PC-3 (cell line): ENCODE data around the gene GBF1. TPM values are rescaled to one million over a fixed set of nuclear protein-coding genes. Genes with fewer than 3 reads are reported as not detected.
A peak's percentile ranks its signal among the peaks of the same experiment; 100 is the strongest.

Experiments used
- ATAC-seq: fragments of 200-7000 bp; cut with Tn5 transposase; 2 replicates; pipeline ENCODE4 v1.9.1; 2020; ENCODE audit warnings: mild to moderate bottlenecking, moderate library complexity
- BruUV-seq: library from RNA; stranded (reverse); fragments of 400-500 nt; replicated peaks from 2 replicates; lab custom pipeline; 2021; lab: Mats Ljungman, UMichigan
- CTCF ChIA-PET: fragments of 300-600 bp; sonication (Branson Sonifier 250); formaldehyde crosslinking; loops from one replicate; lab custom pipeline; 2022; ENCODE audit warnings: antibody characterized with exemption; lab: Charles Lee
- POLR2A ChIA-PET: fragments of 300-600 bp; sonication (Branson Sonifier 250); formaldehyde crosslinking; loops from one replicate; lab custom pipeline; 2022; ENCODE audit warnings: antibody characterized with exemption; ENCODE audit not compliant: unreplicated experiment; lab: Charles Lee
- DNase-seq: peaks from one replicate; pipeline ENCODE4 v3.0.0-alpha.2; 2015
- H2AFZ ChIP-seq: fragments of 300-600 bp; sonication (generic); 2 replicates; pipeline ENCODE4 v1.6.0; 2016; ENCODE audit warnings: antibody characterized with exemption, low read length
- H3F3A ChIP-seq: fragments of 300-600 bp; sonication (generic); one replicate; pipeline ENCODE4 v1.6.0; 2017; ENCODE audit warnings: antibody characterized with exemption, low read length, control low read depth, mild to moderate bottlenecking; ENCODE audit not compliant: unreplicated experiment
- H3K27ac ChIP-seq: fragments of 300-600 bp; sonication (generic); 2 replicates; pipeline ENCODE4 v1.5.1; 2016; ENCODE audit warnings: mild to moderate bottlenecking, low read length
- H3K27me3 ChIP-seq: fragments of 300-600 bp; sonication (generic); 2 replicates; pipeline ENCODE4 v1.6.1; 2016; ENCODE audit warnings: low read length, mixed read lengths
- H3K36me3 ChIP-seq: fragments of 300-600 bp; sonication (generic); 2 replicates; pipeline ENCODE4 v1.6.1; 2016; ENCODE audit warnings: low read depth, mixed run types, low read length, mixed read lengths
- H3K4me1 ChIP-seq: fragments of 300-600 bp; sonication (generic); 2 replicates; pipeline ENCODE4 v1.5.1; 2016; ENCODE audit warnings: low read length; ENCODE audit not compliant: insufficient read depth
- H3K4me2 ChIP-seq: fragments of 300-600 bp; sonication (generic); 2 replicates; pipeline ENCODE4 v1.6.0; 2016; ENCODE audit warnings: low read length
- H3K4me3 ChIP-seq: fragments of 300-600 bp; sonication (generic); 2 replicates; pipeline ENCODE4 v1.5.1; 2016; ENCODE audit warnings: mild to moderate bottlenecking, low read length, mixed read lengths
- H3K79me2 ChIP-seq: fragments of 300-600 bp; sonication (generic); 2 replicates; pipeline ENCODE4 v1.6.1; 2017; ENCODE audit warnings: low read length, mixed read lengths
- H3K9ac ChIP-seq: fragments of 300-600 bp; sonication (generic); 2 replicates; pipeline ENCODE4 v1.6.0; 2016; ENCODE audit warnings: mild to moderate bottlenecking, low read length
- H3K9me2 ChIP-seq: fragments of 300-600 bp; sonication (generic); replicated peaks from 2 replicates; pipeline ENCODE4 v1.6.1; 2016; ENCODE audit warnings: mixed run types, low read length, mixed read lengths
- H3K9me3 ChIP-seq: fragments of 300-600 bp; sonication (generic); 2 replicates; pipeline ENCODE4 v1.6.1; 2016; ENCODE audit warnings: low read length, mixed read lengths
- H4K20me1 ChIP-seq: fragments of 300-600 bp; sonication (generic); 2 replicates; pipeline ENCODE4 v1.6.1; 2016; ENCODE audit warnings: low read length, mixed read lengths
- CTCF ChIP-seq: fragments of 300-600 bp; sonication (generic); conservative IDR thresholded peaks from 2 replicates; pipeline ENCODE4 v1.5.1; 2017; ENCODE audit warnings: antibody characterized with exemption, low read depth, mild to moderate bottlenecking, low read length
- EZH2 ChIP-seq: fragments of 300-600 bp; sonication (generic); IDR thresholded peaks from one replicate; pipeline ENCODE4 v1.6.1; 2017; ENCODE audit warnings: antibody characterized with exemption, mild to moderate bottlenecking, low read length; ENCODE audit not compliant: unreplicated experiment
- EZH2phosphoT487 ChIP-seq: fragments of 300-600 bp; sonication (generic); IDR thresholded peaks from 2 replicates; pipeline ENCODE4 v1.6.1; 2018; ENCODE audit warnings: mild to moderate bottlenecking, antibody characterized with exemption, low read length, borderline replicate concordance
- intact Hi-C: fragments of 100-400 bp; cut with micrococcal nuclease; formaldehyde crosslinking; loops from 2 replicates; pipeline ENCODE4 v1.9.0; 2023
- total RNA-seq: library from RNA; depleted of rRNA; stranded (reverse); fragments of >200 nt; gene quantifications from 2 replicates; pipeline ENCODE4 v1.2.3, GENCODE V29; 2014

The GBF1 gene
- total RNA-seq, 1 experiment from 2014 or later = 25.2 TPM

- Histone ChIP-seq H3K36me3 (no peaks in the 10 kb centered on the region), H3F3A (no peaks in the 10 kb centered on the region), H4K20me1 (no peaks in the 10 kb centered on the region), H3K79me2 (no peaks in the 10 kb centered on the region), H3K27me3 (no peaks in the 10 kb centered on the region), H3K9me3 (no peaks in the 10 kb centered on the region), H3K27ac (no peak overlapping the region), H3K4me2 (no peak overlapping the region), H3K4me3 (no peak overlapping the region), H2AFZ (no peak overlapping the region), H3K9me2 (no peaks in the 10 kb centered on the region), H3K9ac (no peak overlapping the region), H3K4me1 (no peaks in the 10 kb centered on the region)
- BruUV-seq = no TSS peak
- ATAC-seq = no peak
- TF ChIP-seq EZH2phosphoT487 (no peak), EZH2 (no peak), CTCF (no peak)
- ChIA-PET CTCF (no interaction called here), POLR2A (no interaction called here)
- no peak for DNase-seq
- intact Hi-C loops = no loop called here
Observed at GRCh38 chr10:102335184-102335583, 89.9 kb downstream of the GBF1 start.

GRCh38 chr10:102341038-102341688, 95.8 kb downstream of the GBF1 start:
- Histone ChIP-seq H3K9me2 (no peaks in the 10 kb centered on the region), H3K4me2 (no peak overlapping the region), H3K79me2 (no peaks in the 10 kb centered on the region), H3F3A (peaks cover 9% of the 10 kb centered on the region), H3K36me3 (no peaks in the 10 kb centered on the region), H4K20me1 (no peaks in the 10 kb centered on the region), H3K27me3 (no peaks in the 10 kb centered on the region), H3K27ac (no peak overlapping the region), H3K9me3 (no peaks in the 10 kb centered on the region), H3K4me3 (no peak overlapping the region), H2AFZ (no peak overlapping the region), H3K9ac (no peak overlapping the region), H3K4me1 (peaks cover 25% of the 10 kb centered on the region)
- DNase-seq = no peak
- ChIA-PET CTCF (no interaction called here), POLR2A (interaction anchor here (0.6 kb wide), 1 partner anchor 58 kb away, joined by 4 read pairs; no protein-coding TSS in a partner anchor)
- ATAC-seq = no peak
- intact Hi-C loops = loop anchor here (5.0 kb wide), 2 partner anchors 39 to 94 kb away; partner anchors contain the start of gene GBF1
- TF ChIP-seq CTCF (no peak), EZH2phosphoT487 (no peak), EZH2 (no peak)
- no TSS peak for BruUV-seq

GRCh38 chr10:102342458-102342857, 97.1 kb downstream of the GBF1 start:
- TF ChIP-seq CTCF = no peak
- TF ChIP-seq EZH2 = no peak
- TF ChIP-seq EZH2phosphoT487 = no peak
- DNase-seq = peak; percentile 3
- no peaks in the 10 kb centered on the region for H4K20me1 ChIP-seq
- 0 out of 2 replicates have a peak overlapping the region, but pooled peaks have one; percentile 17 for H3K9ac ChIP-seq
- no TSS peak for BruUV-seq
- peaks cover 9% of the 10 kb centered on the region for H3F3A ChIP-seq
- intact Hi-C loops = loop anchor here (5.0 kb wide), 2 partner anchors 40 to 95 kb away; partner anchors contain the start of gene GBF1
- H3K36me3 ChIP-seq = no peaks in the 10 kb centered on the region
- H3K9me3 ChIP-seq = no peaks in the 10 kb centered on the region
- no peak overlapping the region for H2AFZ ChIP-seq
- H3K4me1 ChIP-seq = peaks cover 25% of the 10 kb centered on the region
- CTCF ChIA-PET = interaction anchor here (0.6 kb wide), 2 partner anchors 56 to 241 kb away, joined by 3 to 9 read pairs; no protein-coding TSS in a partner anchor
- no peaks in the 10 kb centered on the region for H3K79me2 ChIP-seq
- no peaks in the 10 kb centered on the region for H3K27me3 ChIP-seq
- H3K4me3 ChIP-seq = no peak overlapping the region
- peak; percentile 49 for ATAC-seq
- POLR2A ChIA-PET = no interaction called here
- peak overlapping the region; percentile 76 for H3K27ac ChIP-seq
- H3K9me2 ChIP-seq = no peaks in the 10 kb centered on the region
- peak overlapping the region; percentile 48 for H3K4me2 ChIP-seq
